HEK293 (cell line): ENCODE results near the gene PLOD2.

Experiments
- CTCF ChIP-seq: fragments of 450-650 bp; formaldehyde crosslinking; IDR thresholded peaks from 2 replicates; pipeline ENCODE4 v1.5.1; 2016; ENCODE audit warnings: missing biosample characterization, missing genetic modification characterization
- KLF1 ChIP-seq: fragments of 450-650 bp; formaldehyde crosslinking; IDR thresholded peaks from 2 replicates; pipeline ENCODE4 v1.5.1; 2016; ENCODE audit warnings: missing biosample characterization, missing genetic modification characterization
- OVOL3 ChIP-seq: fragments of 450-650 bp; formaldehyde crosslinking; IDR thresholded peaks from 2 replicates; pipeline ENCODE4 v1.5.1; 2016; ENCODE audit warnings: missing biosample characterization, missing genetic modification characterization
- REPIN1 ChIP-seq: fragments of 450-650 bp; formaldehyde crosslinking; IDR thresholded peaks from 2 replicates; pipeline ENCODE4 v1.5.1; 2017; ENCODE audit warnings: missing biosample characterization, missing genetic modification characterization, low read depth
- REST ChIP-seq: fragments of 450-650 bp; formaldehyde crosslinking; IDR thresholded peaks from 2 replicates; pipeline ENCODE4 v1.5.1; 2016; ENCODE audit warnings: missing biosample characterization, missing genetic modification characterization
- WT1 ChIP-seq: fragments of 450-650 bp; formaldehyde crosslinking; IDR thresholded peaks from 2 replicates; pipeline ENCODE4 v1.5.1; 2016; ENCODE audit warnings: missing biosample characterization, missing genetic modification characterization
- TF ChIP-seq, protein P1 (sequence below): fragments of 450-650 bp; formaldehyde crosslinking; IDR thresholded peaks from 2 replicates; pipeline ENCODE4 v1.5.1; 2016; ENCODE audit warnings: missing biosample characterization, missing genetic modification characterization

DNA sequence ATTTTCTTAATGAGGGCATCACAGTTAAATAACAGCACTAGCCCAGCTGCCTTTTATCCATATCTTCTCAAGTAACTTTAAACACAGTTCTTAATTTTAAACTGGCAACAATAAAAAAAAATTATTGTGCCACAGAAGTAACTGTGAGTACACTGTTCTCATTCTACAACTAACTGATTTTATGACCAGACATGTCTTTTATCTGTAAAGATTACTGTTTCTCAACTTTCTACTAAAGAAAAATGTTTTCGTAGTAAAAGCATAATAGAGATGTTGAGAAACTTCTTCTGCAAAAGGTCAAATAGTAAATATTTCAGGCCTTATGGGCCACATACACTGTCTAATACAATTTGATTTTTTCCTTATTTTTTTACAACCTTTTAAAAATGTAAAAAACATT, 32.0 kb downstream of the PLOD2 start:
- TF ChIP-seq CTCF (tag by site-specific recombination) (no peak), OVOL3 (tag by site-specific recombination) (no peak), REST (no peak), REPIN1 (tag by site-specific recombination) (no peak), WT1 (tag by site-specific recombination) (no peak), KLF1 (tag by site-specific recombination) (no peak)
- TF ChIP-seq, protein P1, sequence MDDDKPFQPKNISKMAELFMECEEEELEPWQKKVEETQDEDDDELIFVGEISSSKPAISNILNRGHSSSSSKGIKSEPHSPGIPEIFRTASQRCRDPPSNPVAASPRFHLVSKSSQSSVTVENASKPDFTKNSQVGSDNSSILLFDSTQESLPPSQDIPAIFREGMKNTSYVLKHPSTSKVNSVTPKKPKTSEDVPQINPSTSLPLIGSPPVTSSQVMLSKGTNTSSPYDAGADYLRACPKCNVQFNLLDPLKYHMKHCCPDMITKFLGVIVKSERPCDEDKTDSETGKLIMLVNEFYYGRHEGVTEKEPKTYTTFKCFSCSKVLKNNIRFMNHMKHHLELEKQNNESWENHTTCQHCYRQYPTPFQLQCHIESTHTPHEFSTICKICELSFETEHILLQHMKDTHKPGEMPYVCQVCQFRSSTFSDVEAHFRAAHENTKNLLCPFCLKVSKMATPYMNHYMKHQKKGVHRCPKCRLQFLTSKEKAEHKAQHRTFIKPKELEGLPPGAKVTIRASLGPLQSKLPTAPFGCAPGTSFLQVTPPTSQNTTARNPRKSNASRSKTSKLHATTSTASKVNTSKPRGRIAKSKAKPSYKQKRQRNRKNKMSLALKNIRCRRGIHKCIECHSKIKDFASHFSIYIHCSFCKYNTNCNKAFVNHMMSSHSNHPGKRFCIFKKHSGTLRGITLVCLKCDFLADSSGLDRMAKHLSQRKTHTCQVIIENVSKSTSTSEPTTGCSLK (tag by site-specific recombination) = no peak
